A673 (cell line): ENCODE results near the gene CYB561D2.

ENCODE experiments used
- EZH2 ChIP-seq: fragments of 200-600 bp; sonication (generic); IDR thresholded peaks from 2 replicates; pipeline ENCODE4 v1.6.1; 2017; ENCODE audit warnings: borderline replicate concordance, low read depth, mild to moderate bottlenecking, mixed read lengths, antibody characterized with exemption, low read length; ENCODE audit not compliant: poor library complexity, severe bottlenecking
- TF ChIP-seq, protein P1 (sequence below): fragments of 300-800, 200-600 bp; sonication (generic); conservative IDR thresholded peaks from 2 replicates; pipeline ENCODE4 v1.5.1; 2017; ENCODE audit warnings: low read depth, mild to moderate bottlenecking, antibody characterized with exemption, low read length, moderate library complexity, mixed read lengths

DNA sequence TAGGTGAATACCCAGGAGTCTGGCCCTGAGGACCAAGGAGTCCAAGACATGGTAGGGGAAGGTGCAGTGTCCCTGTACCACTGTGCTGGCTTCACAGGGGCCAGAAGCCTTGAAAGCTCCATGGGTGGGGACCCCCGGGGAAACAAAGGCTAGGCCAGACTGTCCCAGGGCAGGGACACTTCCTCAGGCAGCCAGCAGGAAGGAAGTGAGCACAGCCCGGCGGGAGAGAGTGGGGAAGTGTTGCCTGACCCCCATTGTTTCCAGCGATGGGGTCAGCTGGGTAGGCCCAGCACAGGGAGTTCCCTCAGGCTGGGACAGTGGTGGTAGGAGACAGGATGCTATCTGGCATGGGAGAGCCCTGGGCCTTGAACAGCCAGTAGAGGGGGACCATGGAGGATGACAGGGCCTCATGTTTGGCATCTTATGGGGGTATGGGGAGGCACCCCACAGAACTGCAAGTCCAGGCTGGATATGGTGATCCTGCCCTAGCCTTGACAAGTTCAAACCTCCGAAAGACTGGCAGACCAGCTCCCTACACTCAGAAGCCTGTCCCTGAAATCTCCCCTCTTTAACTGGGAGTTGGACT, 27.0 kb upstream of the CYB561D2 start:
- TF ChIP-seq, protein P1, sequence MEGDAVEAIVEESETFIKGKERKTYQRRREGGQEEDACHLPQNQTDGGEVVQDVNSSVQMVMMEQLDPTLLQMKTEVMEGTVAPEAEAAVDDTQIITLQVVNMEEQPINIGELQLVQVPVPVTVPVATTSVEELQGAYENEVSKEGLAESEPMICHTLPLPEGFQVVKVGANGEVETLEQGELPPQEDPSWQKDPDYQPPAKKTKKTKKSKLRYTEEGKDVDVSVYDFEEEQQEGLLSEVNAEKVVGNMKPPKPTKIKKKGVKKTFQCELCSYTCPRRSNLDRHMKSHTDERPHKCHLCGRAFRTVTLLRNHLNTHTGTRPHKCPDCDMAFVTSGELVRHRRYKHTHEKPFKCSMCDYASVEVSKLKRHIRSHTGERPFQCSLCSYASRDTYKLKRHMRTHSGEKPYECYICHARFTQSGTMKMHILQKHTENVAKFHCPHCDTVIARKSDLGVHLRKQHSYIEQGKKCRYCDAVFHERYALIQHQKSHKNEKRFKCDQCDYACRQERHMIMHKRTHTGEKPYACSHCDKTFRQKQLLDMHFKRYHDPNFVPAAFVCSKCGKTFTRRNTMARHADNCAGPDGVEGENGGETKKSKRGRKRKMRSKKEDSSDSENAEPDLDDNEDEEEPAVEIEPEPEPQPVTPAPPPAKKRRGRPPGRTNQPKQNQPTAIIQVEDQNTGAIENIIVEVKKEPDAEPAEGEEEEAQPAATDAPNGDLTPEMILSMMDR = no peak
- no peak for TF ChIP-seq EZH2
